ENCODE results near the gene PAXIP1. TPM values are rescaled to one million over a fixed set of nuclear protein-coding genes. Genes with fewer than 3 reads are reported as not detected.

PAXIP1 gene
- polyA plus RNA-seq, 2 donors = 4.8 to 5.2 TPM

DNA sequence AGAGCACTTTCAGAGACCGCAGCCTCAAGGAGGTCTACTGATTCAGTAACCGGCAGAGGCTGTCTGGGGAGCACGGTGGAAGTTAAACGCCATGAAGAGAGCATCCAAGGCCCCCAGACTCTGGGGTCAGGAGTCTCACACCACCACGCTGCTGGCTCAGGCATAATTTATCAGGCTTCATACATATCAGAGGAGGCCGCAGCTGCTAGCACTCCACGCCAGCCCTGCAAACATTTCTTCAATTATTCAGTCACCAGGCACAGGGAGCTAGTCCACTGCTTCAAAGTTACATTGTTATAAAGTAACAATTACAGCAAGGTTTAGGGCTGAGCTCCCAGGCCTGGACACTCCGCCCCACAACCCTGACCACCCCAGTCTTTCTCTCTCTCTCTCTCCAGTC, 97.8 kb downstream of the PAXIP1 start:
- H3K27ac ChIP-seq (ENCODE audit: low read depth in 2 of 2, low read length in 1 of 2) = no peak overlapping the region
- WGBS, 2 donors = 77 to 80% methylated on average over 8 of the region's 8 CpGs
- no peaks in the 10 kb centered on the region for H3K27me3 ChIP-seq (ENCODE audit: control insufficient read depth in 1 of 2, insufficient read depth in 2 of 2, low read length in 2 of 2)
- no peak overlapping the region for H3K4me3 ChIP-seq (ENCODE audit: low read depth in 1 of 2, low read length in 2 of 2)
- H3K36me3 ChIP-seq (ENCODE audit: control insufficient read depth in 2 of 2, insufficient read depth in 2 of 2, low read length in 1 of 2) = no peaks in the 10 kb centered on the region
- no peaks in the 10 kb centered on the region for H3K4me1 ChIP-seq (ENCODE audit: control insufficient read depth in 2 of 2, insufficient read depth in 2 of 2, low read length in 1 of 2)
- H3K9me3 ChIP-seq (ENCODE audit: control insufficient read depth in 2 of 2, insufficient read depth in 1 of 2, low read depth in 1 of 2, low read length in 1 of 2) = peaks cover 0 to 8% of the 10 kb centered on the region in 2 donors

DNA sequence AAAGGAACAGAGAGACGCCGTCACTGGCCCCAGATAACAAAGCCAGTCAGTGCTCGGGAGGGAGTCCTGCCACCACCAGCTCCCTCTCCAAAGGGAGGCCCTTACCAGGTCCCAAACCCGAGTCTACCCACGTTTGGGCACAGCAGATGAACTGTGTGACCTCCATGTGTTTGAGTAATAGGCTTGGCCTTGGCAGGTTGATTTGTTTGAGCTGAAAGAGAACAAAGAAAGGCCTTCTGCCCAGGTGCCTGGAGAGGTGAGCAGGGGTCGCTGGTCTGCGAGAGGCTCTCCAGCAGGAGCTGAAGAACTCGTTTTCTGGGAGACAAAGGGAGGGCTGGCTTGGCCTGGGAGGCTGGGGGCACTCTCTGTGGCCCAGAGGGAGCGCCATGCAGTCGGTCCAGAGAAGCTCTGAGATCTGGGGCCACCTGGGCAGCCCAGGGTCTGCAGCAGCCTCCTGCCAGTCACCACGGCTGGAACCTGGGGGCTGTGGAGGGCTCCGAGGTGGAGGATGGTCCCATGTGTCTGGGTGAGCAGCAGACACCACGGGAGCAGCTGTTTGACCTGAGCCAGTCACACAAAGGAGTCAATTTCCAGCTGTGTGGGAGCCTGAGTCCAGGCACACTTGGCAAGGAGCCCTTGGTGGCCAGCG, 99.7 kb downstream of the PAXIP1 start:
- Histone ChIP-seq H3K27me3 (ENCODE audit: control insufficient read depth in 1 of 2, insufficient read depth in 2 of 2, low read length in 2 of 2) (no peaks in the 10 kb centered on the region), H3K36me3 (ENCODE audit: control insufficient read depth in 2 of 2, insufficient read depth in 2 of 2, low read length in 1 of 2) (no peaks in the 10 kb centered on the region), H3K4me3 (ENCODE audit: low read depth in 1 of 2, low read length in 2 of 2) (no peak overlapping the region), H3K4me1 (ENCODE audit: control insufficient read depth in 2 of 2, insufficient read depth in 2 of 2, low read length in 1 of 2) (no peaks in the 10 kb centered on the region), H3K9me3 (ENCODE audit: control insufficient read depth in 2 of 2, insufficient read depth in 1 of 2, low read depth in 1 of 2, low read length in 1 of 2) (peaks cover 0 to 8% of the 10 kb centered on the region in 2 donors), H3K27ac (ENCODE audit: low read depth in 2 of 2, low read length in 1 of 2) (no peak overlapping the region)
- 39 to 42% methylated on average over 14 of the region's 14 CpGs for WGBS, 2 donors

DNA sequence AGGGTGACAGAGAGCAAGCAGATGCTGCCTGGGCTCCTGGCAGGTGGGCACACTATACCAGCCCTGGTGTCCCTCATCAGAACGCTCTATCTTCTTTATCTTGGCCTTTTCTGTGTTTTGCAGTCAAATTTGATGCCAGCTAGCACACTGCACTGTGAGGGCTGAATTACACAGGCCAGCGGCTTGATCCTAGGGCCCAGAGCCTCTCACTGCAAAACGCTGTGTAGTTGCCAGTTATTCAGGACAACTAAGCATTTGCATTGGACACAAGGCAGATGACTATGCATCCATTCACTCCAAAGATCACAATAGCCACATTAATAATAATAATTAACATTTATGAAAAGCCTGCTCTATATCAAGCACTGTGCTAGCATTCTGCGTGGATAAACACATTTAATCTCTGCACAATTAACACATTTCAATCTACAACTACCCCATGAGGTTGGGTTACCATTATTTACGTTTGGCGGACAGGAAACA, 100.3 kb downstream of the PAXIP1 start:
- H3K36me3 ChIP-seq (ENCODE audit: control insufficient read depth in 2 of 2, insufficient read depth in 2 of 2, low read length in 1 of 2) = no peaks in the 10 kb centered on the region
- no peak overlapping the region for H3K4me3 ChIP-seq (ENCODE audit: low read depth in 1 of 2, low read length in 2 of 2)
- WGBS, 2 donors = 59 to 63% methylated on average over 6 of the region's 6 CpGs
- H3K9me3 ChIP-seq (ENCODE audit: control insufficient read depth in 2 of 2, insufficient read depth in 1 of 2, low read depth in 1 of 2, low read length in 1 of 2) = peaks cover 0 to 8% of the 10 kb centered on the region in 2 donors
- H3K4me1 ChIP-seq (ENCODE audit: control insufficient read depth in 2 of 2, insufficient read depth in 2 of 2, low read length in 1 of 2) = no peaks in the 10 kb centered on the region
- H3K27ac ChIP-seq (ENCODE audit: low read depth in 2 of 2, low read length in 1 of 2) = no peak overlapping the region
- H3K27me3 ChIP-seq (ENCODE audit: control insufficient read depth in 1 of 2, insufficient read depth in 2 of 2, low read length in 2 of 2) = no peaks in the 10 kb centered on the region

GRCh38 chr7:154899862-154900261, 103.1 kb downstream of the PAXIP1 start:
- H3K27ac ChIP-seq (ENCODE audit: low read depth in 2 of 2, low read length in 1 of 2) = no peak overlapping the region
- H3K9me3 ChIP-seq (ENCODE audit: control insufficient read depth in 2 of 2, insufficient read depth in 1 of 2, low read depth in 1 of 2, low read length in 1 of 2) = peaks cover 0 to 6% of the 10 kb centered on the region in 2 donors
- no peaks in the 10 kb centered on the region for H3K27me3 ChIP-seq (ENCODE audit: control insufficient read depth in 1 of 2, insufficient read depth in 2 of 2, low read length in 2 of 2)
- no peak overlapping the region for H3K4me3 ChIP-seq (ENCODE audit: low read depth in 1 of 2, low read length in 2 of 2)
- WGBS, 2 donors = 39 to 45% methylated on average over 5 of the region's 5 CpGs
- no peaks in the 10 kb centered on the region for H3K4me1 ChIP-seq (ENCODE audit: control insufficient read depth in 2 of 2, insufficient read depth in 2 of 2, low read length in 1 of 2)
- no peaks in the 10 kb centered on the region for H3K36me3 ChIP-seq (ENCODE audit: control insufficient read depth in 2 of 2, insufficient read depth in 2 of 2, low read length in 1 of 2)

DNA sequence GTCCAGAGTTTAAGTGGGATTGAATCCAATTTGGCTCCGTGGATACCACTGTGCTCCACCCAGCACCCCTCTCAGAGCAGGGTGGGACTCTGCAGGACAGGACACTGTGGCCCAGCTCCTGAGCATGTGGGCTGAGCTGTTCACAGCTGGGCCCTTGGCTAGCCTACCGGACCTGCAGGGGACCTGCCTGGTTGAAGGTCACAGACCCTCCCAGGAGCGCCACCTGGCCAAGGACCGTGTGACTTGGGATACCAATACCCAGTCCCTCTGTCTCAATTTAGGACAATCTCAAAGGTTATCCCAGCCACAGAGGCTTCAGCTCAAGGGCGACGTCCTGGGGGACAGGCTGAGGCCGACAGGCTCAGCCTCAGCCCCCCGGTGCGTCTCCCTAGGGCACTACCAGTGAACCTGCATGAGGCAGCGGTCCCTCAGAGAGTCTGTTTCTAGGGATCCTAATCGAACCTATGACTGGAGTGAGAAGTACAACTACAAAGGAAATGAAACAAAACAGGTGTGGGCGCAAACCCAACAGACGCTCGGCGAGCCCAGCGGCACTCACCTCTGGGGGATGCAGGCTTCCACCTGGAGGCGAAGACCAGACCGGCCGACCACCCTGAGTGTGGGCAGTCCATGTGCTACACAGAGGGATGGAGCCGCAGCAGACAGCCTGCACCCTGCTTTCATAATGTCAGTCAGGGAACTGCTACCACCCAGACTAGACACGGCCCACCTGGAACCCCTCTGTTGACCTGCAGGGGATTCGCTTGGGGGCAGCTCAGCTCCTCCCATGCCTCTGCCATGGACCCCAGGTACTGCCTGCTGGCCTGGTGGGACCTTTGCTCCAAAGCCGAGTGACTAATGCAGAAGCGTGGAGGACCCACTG, 103.7 kb downstream of the PAXIP1 start:
- H3K36me3 ChIP-seq (ENCODE audit: control insufficient read depth in 2 of 2, insufficient read depth in 2 of 2, low read length in 1 of 2) = no peaks in the 10 kb centered on the region
- H3K27ac ChIP-seq (ENCODE audit: low read depth in 2 of 2, low read length in 1 of 2) = no peak overlapping the region
- H3K4me1 ChIP-seq (ENCODE audit: control insufficient read depth in 2 of 2, insufficient read depth in 2 of 2, low read length in 1 of 2) = no peaks in the 10 kb centered on the region
- no peak overlapping the region for H3K4me3 ChIP-seq (ENCODE audit: low read depth in 1 of 2, low read length in 2 of 2)
- 82 to 84% methylated on average over 24 of the region's 24 CpGs for WGBS, 2 donors
- no peaks in the 10 kb centered on the region for H3K27me3 ChIP-seq (ENCODE audit: control insufficient read depth in 1 of 2, insufficient read depth in 2 of 2, low read length in 2 of 2)
- H3K9me3 ChIP-seq (ENCODE audit: control insufficient read depth in 2 of 2, insufficient read depth in 1 of 2, low read depth in 1 of 2, low read length in 1 of 2) = peaks cover 0 to 6% of the 10 kb centered on the region in 2 donors

GRCh38 chr7:154896076-154896475, 106.8 kb downstream of the PAXIP1 start:
- WGBS, 2 donors = 84 to 92% methylated on average over 11 of the region's 11 CpGs
- H3K4me3 ChIP-seq (ENCODE audit: low read depth in 1 of 2, low read length in 2 of 2) = no peak overlapping the region
- H3K27me3 ChIP-seq (ENCODE audit: control insufficient read depth in 1 of 2, insufficient read depth in 2 of 2, low read length in 2 of 2) = no peaks in the 10 kb centered on the region

More at GRCh38 chr7:154896076-154896475, 106.8 kb downstream of the PAXIP1 start:
- H3K36me3 ChIP-seq (ENCODE audit: control insufficient read depth in 2 of 2, insufficient read depth in 2 of 2, low read length in 1 of 2) = no peaks in the 10 kb centered on the region
- H3K4me1 ChIP-seq (ENCODE audit: control insufficient read depth in 2 of 2, insufficient read depth in 2 of 2, low read length in 1 of 2) = no peaks in the 10 kb centered on the region
- H3K27ac ChIP-seq (ENCODE audit: low read depth in 2 of 2, low read length in 1 of 2) = no peak overlapping the region
- peaks cover 0 to 5% of the 10 kb centered on the region in 2 donors for H3K9me3 ChIP-seq (ENCODE audit: control insufficient read depth in 2 of 2, insufficient read depth in 1 of 2, low read depth in 1 of 2, low read length in 1 of 2)

Other genes with a start within 250 kb of the PAXIP1 start
- not detected for gene HTR5A, start 67.2 kb upstream of the PAXIP1 start, polyA plus RNA-seq

All from esophagus (tissue), 2 donors.